UCSD-AML1 (cell line): ENCODE measurements around the gene SORCS2.

ENCODE experiments used
- DNase-seq: peaks from one replicate; lab custom pipeline; 2025; ENCODE audit not compliant: unreplicated experiment; lab: John Stamatoyannopoulos, UW

SORCS2 gene

DNA sequence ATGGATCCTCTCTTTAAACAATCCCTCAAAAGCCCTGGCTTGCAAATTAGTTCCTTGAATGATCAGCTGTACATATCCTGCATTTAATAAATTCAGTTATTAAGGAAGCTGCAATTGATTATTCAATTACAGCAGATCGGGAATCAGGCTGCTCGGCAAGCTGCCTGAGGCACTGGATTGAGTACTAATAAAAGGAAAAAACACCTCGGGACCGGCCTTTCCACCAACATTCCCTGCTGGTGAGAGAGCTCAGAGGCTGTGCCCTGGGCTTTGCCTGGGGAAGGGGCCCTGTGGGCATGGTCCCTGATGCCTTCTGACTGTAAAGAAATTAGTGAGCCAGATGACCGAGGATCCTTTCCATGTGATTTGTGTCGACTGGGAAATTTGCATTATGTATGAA, 69.2 kb downstream of the SORCS2 start:
- DNase-seq = no peak

DNA sequence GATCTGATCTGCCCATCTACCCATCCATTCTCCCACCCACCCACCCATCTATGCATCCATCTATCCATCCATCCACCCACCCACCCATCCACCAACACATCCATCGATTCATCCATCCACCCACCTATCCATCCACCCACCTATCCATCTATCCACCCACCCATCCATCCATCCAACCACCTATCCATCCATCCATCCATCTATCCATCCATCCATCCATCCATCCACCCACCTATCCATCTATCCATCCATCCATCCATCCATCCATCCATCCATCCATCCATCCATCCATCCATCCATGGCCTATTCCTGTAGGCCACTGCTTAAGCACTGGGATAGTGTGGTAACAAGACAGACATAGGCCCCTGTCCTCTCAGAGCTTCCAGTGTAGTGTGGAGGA, 69.8 kb downstream of the SORCS2 start:
- DNase-seq = no peak

DNA sequence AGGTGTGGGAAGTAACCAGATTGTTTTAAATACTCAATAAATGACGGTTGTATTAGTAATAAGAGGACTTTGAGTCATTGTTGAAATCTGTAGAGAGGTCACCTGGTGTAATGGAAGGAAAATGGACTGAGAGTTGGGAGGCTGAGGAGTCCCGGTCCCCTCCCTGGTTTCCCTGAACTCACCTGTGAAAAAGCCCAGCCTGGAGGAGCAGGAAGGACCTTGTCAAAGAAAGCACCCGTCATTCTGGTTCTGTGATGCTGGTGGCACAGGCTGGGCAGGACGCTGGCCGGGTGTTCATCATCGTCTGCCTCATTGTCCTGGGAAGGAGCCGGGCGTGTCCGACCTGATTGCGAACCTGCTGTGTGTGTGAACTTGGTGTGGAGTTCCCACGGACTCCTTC, 70.8 kb downstream of the SORCS2 start:
- DNase-seq = no peak

DNA sequence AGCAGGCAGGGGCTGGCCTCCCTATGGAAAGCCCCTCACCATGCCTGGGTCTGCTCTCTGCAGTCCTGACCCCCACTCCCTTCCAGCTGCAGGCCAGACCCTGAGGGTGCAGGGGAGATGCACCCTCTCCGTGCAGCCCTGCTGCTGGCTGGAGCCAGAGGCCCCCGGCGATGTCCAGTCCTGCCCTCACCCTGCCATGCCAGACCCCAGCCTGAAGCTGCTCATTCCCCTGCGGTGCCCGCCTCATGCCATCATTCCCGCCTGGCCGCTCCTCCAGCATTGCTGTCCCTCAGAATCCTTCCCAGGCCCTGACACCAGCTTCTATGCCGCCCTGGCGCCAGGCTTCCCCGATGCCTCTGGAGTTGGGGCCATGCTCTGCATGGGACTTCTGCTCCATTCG, 72.4 kb downstream of the SORCS2 start:
- no peak for DNase-seq

DNA sequence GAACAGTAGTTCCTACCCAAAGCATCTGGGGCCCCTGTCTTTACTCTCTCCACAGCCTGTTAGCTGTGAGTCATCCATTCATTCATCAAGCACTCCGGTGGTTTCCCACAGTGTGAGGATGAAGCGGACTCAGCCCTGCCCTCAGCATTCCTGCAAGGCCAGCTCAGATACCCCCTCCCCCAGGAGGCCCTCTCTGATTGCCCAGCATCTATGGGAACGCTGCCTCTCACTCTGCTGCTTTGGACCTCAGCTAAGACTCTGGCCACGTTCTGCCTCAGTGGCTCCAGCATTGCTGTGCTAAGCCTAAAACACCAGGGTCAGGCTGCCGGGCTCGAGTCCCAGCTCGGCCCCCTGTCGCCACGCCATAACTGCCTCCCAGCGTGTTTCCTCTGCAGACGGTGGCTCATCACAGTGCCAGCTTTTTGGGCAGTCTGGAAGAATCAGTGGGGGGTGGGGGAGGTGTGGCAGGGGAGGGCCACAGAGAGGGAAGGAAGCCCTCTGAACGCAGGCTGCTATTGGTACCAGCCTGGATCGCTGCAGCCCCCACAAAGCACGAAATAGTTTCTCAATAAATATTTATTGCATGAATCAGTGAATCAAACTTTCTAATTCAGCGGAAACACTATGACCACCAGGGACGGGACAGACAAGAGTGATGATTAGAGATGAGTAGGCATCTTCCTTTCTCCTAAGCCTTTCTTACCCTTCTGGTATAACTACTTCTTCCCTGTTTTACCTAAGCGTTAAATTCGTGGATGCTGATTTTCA, 74.4 kb downstream of the SORCS2 start:
- DNase-seq = no peak

DNA sequence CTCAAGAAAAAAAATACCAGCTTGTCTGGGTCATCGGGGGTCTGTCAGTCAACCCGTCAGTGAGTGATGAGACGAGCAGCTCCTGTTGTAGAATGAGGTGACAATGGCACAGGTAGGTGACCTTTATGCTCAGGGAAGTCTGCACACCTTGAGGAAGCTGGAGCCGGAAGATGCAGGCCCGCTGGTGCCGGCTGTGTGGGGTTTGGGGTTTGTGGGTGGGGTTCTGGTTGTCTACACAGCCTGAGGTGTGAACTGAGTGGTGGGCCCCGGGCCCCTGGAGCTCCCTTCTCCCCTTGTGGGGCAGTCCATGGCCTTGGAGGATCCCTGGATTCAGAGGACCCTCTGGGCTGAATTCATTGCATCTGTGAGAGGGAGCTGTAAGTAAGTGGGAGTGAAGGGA, 75.5 kb downstream of the SORCS2 start:
- DNase-seq = no peak

DNA sequence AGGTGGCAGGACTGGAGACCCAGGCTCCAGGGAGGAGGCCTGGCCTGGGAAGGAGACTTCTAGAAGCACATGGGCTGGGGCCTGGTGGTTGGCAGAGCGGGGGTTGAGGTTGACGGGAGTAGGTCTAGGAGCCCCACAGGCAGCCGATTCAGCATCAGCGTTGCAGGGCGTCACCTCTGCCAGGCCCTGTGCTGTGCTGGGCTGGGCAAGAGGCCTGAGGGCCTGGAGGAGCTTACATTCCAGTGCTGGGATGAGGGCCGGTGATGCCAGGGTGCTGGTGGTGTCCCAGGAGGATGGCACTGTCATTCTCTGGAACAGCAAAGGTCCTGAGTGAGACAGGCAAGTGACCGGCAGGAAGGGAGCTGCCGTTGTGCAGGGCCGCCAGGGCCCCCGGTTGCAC, 76.6 kb downstream of the SORCS2 start:
- no peak for DNase-seq

DNA sequence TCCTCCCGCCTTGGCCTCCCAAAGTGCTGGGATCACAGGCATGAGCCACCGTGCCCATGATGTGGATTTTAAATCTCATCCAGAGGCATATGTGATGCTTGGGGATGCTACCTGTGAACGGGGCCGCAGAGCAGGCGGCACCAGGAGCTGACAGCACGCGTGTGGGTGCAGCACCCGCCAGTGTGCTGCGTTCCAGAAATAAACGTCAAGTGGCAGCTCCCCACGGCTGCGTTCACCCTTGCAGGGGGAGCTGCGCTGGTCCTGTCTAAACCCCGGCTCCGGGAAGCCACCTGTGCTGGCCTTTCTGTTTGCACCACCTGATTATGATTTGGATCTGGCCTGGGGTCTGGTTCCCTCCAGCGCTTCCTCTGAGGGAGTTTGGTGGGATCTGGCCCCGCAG, 77.8 kb downstream of the SORCS2 start:
- no peak for DNase-seq

DNA sequence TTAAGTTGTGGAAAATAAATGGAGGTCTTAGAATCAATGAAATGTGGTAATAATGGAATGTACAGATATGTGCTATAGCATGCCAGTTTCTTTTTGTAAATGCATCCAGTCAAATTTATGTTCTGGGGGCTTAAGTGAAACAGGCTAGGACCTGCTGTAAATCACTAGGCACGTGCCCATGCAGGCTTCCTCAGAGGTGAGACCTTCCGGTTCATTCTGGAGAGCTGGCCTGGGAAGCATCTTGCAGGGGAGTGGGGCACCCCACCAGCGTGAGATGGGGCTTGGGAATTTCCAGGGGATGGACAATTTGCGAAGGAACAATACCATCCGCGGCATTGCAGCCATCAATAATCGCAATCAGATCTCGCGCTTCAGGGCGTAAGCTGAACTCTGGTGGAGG, 80.1 kb downstream of the SORCS2 start:
- DNase-seq = no peak

DNA sequence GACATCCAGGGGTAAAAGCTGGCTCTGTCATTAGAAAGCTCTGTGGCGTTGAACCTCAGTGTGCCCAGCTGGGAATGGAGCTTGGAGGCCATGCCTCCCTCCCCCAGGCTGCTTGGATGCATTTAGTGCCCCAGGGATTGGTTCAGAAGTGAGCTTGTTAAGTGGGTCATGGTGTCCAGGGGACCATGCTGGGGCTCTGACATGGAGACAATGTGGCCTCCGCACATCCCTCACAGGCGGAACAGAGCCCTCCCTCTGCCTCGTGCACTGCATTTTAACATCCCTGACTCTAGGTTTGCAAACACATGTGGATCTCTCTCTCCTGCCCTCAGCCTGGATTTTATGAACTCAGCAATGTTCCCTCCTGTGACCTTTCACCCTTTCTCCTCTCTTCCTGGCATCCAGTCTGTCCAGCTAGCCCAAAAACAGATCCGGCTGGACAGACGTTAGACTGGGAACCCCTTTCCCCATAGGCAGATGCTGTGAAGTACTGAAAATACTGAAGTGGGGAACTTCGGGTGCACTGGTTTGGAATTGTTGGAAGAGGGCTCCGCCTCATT, 81.5 kb downstream of the SORCS2 start:
- no peak for DNase-seq

DNA sequence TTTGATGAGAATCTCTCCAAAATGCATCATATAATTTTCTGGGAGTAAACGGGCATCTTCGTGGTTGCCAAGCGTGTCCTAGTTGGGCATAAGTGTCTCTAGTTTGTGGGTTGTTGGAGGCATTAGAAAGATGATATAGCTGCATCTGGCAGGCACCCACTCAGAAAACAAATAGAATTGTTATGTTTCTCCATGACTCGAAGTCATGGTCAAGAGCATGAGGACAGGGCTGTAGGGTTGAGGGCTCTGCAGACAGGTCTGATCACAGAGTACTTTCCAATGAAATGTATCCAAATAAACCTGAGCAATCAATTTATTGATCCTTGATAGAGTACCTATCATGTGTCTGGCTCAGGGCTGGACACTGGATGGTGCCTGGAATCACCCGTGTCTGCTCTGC, 82.7 kb downstream of the SORCS2 start:
- DNase-seq = no peak

DNA sequence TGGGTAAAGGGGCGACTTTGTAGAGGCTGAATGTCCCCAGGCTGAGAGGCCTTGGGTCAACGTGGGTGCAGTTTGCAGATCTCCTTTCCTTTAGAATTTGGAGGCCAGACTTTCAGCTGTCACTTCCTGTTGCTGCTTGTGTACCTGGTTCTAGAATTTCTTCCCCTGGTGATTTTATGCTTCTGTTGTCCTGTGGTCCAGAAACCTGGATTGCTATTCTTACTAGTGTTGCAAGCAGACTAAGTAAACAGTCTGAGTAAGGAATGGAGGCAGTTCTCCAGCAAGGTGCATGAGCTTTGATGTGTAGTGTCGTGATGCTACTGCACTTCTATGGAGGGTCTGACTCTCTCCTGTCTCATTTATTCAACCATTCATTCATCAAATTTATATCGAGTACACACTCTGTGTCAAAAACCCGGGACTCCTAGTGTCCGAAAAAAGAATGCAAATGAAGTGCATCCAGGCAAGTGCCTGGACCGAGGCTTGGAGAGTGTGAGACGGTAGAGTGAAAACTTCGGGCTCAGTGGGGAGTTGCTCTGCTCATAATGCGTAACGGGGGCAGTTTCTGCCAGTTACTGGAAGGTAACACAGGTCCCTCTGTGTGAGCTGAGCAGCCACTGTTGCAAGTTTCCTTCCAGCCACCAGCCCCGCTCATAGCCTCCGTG, 83.3 kb downstream of the SORCS2 start:
- DNase-seq = no peak

DNA sequence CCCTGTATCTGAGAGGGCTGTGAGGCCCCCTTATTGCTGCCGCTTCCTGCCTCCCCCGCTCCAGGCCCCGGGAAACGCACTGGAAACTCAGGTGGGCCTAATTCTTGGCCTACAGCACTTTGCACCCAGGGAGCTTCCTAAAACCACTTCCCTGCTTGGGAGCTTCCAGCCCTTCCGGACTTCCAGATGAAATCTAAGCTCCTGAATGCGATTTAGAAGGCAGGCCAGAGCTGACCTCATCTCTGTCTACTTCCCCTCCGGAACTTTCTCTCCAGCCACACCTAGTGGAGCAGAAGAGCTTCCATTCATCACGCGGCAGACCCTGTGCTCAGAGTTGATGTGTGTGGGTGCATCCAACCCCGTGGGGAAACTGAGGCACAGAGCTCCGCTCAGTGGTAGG, 84.2 kb downstream of the SORCS2 start:
- DNase-seq = no peak

DNA sequence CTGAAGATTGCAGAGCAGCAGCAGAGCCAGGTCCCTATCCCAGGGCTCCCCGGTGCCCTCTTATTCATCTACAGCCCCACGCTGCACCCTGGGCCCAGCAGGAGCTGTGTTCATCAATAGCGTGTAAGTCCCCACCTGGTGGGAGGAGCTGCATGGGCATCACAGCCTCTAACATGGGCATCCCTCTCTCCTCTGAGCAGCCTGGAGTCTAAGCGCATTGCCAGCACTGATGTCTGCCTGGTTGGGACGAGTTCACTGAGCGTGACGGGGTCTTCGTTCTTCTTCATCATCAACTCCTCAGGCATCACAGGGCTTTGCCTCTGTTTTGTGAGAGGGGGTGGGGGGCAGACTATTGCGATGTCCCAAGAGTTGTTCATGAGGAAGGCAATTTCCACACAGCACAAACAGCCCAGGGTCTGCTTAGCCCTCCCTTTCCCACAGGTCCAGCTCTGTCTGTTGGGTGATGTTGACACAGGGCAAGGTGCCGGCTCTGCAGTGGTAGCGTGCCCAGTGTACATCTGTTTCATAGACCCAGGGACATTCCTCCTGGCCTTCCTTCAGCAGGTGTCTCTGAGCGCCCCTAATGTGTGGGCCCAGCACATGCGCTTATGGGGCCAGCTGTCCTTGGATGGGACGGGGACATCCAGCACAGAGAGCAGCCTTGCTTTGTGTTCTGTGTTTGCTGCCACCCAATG, 85.9 kb downstream of the SORCS2 start:
- no peak for DNase-seq

DNA sequence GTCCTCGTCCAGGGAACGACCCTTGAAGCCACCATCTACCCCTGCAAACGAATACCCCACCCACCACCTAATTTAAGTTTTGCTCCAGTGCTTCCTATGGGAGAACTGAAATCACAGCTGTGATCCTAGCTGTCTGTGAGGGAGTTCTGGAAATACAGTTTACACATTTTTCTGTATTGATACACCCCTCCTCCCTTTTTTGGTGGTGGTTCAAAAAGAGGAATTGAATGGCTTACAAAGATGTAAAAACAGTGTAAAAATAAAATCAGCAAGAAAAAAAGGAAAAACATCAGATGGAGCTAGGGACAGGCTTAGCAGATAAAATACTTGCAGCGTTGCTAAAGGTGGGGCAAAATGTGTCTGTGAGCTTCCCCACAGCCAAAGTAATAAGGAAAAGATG, 86.6 kb downstream of the SORCS2 start:
- no peak for DNase-seq

DNA sequence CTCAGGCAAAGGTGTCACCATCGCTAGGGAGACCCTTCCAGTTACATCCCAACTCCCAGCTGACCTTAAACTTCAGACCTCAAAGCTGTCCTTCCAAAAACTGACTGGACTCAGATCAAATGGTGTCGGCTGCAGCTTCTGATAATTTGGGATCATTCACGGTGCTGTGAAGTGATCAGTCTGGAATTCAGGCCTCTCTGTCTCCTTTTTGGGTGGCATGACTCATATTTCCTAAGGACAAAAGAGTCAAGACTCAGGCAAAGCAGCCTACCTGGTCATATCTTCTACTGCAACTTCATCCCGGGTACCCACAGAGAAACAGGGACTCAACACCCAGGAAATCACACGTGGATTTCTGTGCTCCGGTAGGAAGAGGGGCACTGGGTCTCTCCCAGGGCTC, 87.6 kb downstream of the SORCS2 start:
- DNase-seq = no peak

DNA sequence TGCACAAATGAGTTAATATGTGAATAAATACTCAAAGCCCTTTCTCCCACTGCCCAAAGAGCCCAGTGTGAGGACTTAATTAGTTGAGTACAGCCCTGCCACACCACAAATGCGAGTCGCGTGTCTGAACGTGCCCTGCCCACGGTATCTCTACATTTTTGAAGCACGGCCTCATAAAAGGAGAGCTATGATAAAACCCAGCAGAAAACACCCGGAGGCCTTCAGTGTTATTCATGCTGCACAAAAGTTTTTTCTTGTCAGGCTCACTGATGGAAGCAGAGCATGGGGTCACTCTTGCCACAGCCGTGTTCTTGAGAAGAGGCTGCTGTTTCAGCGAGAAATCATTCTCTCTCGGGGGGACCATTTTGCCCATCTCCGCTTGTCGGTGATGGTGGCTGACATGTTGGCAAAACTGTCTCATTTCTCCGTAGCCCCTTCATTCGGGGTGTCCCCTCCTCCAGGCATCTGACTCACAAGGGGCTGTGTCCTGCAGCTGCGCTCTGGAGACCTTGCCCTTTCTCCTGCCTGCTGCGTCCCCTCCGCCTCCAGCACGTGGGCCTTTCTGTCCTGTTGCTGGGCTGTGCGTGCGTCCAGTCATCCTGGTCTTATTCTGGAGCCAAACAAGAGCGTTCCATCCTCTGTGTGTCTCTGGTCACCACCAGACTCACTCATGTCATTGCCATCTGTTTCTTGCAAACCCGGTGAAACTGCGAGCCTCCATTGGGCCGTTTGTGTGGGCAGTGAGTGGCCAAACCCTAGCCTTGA, 88.8 kb downstream of the SORCS2 start:
- no peak for DNase-seq

DNA sequence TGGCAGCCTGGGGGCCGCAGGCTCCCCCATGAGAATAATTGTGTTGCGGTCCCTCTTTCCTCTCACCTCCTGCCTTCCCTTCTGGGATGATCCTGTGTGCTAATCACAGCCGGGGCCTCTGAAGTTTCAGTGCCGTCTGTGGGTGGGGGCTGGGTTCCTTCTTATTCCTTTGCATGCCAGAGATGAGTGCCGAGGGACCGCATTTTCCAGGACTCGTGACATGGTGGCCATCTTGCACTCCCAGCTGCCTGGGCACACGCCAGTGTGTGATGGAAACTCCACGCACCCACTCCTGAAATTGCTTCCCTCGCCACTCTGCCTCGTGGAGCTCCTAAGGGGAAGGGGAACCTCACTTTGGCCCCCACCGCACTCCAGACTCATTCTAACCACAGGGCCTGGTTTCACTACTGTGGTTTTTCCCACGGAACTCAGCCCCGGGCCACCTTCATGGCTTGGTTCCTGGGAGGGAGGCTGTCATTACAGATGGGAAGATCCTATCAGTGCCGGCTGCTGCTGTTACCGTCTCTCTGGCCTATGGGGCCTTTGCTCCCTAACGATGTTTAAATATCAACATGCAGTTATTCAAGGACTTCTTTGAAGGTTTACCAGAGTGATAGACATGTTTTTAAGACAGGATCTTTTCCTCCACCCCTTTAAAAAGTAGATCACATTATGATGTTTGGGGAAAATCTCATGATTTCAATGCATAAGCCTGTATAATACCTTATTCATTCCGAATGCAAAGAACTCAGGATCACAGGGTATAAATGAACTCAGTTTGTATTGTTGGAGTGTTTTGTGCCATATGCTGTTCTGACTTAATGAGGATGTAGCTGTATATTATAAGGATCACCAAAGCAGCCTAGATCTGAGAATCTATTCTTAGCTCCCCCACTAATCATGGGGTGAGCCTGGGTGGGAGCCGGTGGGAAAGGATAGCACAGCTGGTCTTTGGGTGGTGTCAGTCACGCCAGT, 89.6 kb downstream of the SORCS2 start:
- no peak for DNase-seq

DNA sequence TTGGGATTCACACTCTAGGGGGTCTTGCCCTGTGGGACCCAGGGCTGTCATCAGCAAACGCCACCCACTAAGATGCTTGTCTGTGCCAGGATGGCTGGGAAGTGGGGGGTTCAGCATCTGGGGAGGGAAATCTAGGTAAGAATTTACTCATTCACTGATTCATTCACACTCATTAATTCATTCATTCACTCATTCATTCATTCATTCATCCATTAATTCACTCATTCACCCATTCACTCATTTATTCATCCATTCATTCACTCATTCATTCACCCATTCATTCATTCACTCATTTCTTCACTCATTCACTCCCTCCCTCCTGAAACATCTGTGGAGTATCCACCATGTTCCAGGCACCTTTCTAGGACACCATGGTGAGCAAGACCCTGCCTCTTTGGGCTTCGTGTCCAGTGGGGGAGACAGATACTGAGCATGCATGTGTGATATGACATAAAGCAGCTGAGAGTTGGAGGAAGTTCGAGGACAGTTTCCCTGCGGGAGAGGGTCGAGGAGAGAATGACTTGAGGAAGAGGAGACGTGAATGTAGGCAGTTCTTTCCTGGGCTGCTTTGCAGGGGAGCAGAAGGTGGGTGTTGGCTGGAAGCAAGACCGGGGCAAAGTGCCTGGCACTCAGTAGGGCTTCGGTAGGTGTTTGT, 90.6 kb downstream of the SORCS2 start:
- no peak for DNase-seq
